Measurements from ENCODE around the gene FOLR2.

The FOLR2 gene

DNA sequence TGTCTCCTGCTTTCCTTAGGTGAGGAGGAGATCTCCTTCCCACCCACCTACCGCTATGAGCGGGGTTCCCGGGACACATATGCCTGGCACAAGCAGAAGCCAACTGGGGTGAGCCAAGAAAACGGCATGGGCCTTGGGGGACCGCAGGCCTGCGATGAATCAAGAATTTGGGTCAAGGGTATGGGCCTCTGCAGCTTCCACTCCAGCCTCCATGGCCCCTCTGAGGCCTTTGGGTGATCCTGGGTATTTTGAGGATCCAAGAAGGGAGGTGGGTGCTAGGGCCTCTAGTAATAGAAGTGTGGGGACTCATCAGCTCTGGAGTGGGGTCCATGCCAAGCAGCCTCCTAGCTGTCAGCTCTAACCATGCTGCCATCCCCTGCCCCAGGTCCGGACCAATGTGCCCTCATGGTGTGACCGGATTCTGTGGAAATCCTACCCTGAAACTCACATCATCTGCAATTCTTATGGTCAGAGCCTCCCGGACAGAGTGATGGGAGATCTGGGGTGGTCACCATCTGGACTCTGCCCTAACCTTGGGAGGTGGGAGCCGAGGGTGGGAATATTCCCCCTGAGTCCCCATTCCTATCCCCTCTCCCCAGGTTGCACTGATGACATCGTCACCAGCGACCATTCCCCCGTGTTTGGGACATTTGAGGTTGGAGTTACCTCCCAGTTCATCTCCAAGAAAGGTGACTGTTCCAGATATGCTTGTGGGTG, 16.6 kb downstream of the FOLR2 start:
- TF ChIP-seq, protein P1, sequence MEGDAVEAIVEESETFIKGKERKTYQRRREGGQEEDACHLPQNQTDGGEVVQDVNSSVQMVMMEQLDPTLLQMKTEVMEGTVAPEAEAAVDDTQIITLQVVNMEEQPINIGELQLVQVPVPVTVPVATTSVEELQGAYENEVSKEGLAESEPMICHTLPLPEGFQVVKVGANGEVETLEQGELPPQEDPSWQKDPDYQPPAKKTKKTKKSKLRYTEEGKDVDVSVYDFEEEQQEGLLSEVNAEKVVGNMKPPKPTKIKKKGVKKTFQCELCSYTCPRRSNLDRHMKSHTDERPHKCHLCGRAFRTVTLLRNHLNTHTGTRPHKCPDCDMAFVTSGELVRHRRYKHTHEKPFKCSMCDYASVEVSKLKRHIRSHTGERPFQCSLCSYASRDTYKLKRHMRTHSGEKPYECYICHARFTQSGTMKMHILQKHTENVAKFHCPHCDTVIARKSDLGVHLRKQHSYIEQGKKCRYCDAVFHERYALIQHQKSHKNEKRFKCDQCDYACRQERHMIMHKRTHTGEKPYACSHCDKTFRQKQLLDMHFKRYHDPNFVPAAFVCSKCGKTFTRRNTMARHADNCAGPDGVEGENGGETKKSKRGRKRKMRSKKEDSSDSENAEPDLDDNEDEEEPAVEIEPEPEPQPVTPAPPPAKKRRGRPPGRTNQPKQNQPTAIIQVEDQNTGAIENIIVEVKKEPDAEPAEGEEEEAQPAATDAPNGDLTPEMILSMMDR (IDR thresholded peaks at IDR 0.05; ENCODE audit: insufficient read depth, missing control alignments), result no peak
- FAIRE-seq (no peak), DNase-seq (ENCODE audit: insufficient read length, low spot score) (no peak)

DNA sequence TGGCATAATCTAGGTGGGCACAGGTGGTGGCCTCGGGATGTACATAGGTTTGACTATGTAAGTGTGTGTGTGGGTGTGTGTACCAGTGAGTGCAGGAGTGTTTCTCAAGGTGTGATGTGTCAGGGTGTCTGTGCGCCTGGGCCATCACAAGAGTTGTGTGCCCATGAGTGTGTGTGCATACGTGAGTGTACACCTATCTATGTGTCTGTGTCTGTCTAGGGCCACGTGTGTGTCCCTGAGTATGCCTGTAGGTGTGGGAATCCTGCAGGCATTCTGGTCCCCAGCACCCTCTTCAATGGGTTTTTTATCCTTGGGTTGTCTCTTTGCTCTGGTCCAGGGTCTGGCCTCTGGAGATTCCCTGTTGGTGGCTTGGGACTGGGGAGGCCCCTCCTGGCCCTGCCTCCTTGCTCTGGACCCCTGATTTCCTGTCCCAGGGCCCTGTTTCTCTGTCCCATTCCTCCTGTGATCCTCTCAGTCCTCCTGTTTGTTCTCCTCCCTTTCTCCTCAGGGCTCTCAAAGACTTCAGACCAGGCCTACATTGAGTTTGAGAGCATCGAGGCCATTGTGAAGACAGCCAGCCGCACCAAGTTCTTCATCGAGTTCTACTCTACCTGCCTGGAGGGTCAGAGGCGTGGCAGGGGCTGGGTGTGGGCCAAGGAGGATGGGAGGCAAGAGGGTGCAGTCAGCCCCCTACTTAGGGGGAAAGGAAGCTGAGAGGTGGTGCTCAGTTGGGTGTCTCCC, 17.3 kb downstream of the FOLR2 start:
- no peak for FAIRE-seq
- no peak for DNase-seq (ENCODE audit: insufficient read length, low spot score)
- TF ChIP-seq, protein P1 (IDR thresholded peaks at IDR 0.05; ENCODE audit: insufficient read depth, missing control alignments), result no peak

- TF ChIP-seq, protein P1 (IDR thresholded peaks at IDR 0.05; ENCODE audit: insufficient read depth, missing control alignments), result no peak
- no peak for FAIRE-seq
These were observed 17.9 kb downstream of the FOLR2 start for GRCh38 chr11:72234514-72234830.

GRCh38 chr11:72234920-72235319, 18.3 kb downstream of the FOLR2 start:
- no peak for FAIRE-seq
- DNase-seq (ENCODE audit: insufficient read length, low spot score), result no peak
- TF ChIP-seq, protein P1 (IDR thresholded peaks at IDR 0.05; ENCODE audit: insufficient read depth, missing control alignments), result no peak

More at GRCh38 chr11:72234514-72234830, 17.9 kb downstream of the FOLR2 start:
- no peak for DNase-seq (ENCODE audit: insufficient read length, low spot score)

DNA sequence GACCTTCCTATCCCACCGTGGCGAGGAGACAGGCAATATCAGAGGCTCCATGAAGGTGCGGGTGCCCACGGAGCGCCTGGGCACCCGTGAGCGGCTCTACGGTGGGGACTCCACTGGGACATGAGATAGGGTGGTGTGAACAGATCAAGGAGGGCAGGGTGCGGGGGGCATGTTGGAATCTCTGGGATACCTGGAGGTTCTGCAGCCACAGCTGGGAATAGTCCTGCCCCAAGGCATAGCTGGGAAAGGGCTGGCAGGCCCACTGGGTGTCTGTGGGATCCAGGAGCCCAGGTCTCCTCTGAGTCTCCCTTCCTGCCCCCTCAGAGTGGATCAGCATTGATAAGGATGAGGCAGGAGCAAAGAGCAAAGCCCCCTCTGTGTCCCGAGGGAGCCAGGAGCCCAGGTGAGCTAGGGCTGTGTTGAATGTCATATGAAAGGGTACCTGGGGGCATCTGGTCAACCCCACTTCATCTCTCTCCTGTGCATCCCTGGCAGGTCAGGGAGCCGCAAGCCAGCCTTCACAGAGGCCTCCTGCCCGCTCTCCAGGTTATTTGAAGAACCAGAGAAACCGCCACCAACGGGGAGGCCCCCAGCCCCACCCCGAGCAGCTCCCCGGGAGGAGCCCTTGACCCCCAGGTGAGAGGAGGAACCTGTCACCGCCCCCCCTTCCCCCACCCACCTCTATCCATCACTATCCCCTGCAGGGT, 18.9 kb downstream of the FOLR2 start:
- TF ChIP-seq, protein P1 (IDR thresholded peaks at IDR 0.05; ENCODE audit: insufficient read depth, missing control alignments), result no peak
- FAIRE-seq (no peak), DNase-seq (ENCODE audit: insufficient read length, low spot score) (no peak)

GRCh38 chr11:72236083-72236697, 19.6 kb downstream of the FOLR2 start:
- no peak for FAIRE-seq
- TF ChIP-seq, protein P1 (IDR thresholded peaks at IDR 0.05; ENCODE audit: insufficient read depth, missing control alignments), result no peak

More at GRCh38 chr11:72236083-72236697, 19.6 kb downstream of the FOLR2 start:
- DNase-seq (ENCODE audit: insufficient read length, low spot score), result no peak

Data from D721Med (cell line).